ENCODE results near the gene SIN3B. TPM values are rescaled to one million over a fixed set of nuclear protein-coding genes. Genes with fewer than 3 reads are reported as not detected.
A peak's percentile ranks its signal among the peaks of the same experiment; 100 is the strongest.

Gene SIN3B
- total RNA-seq, 2 donors from 2014 or later, result 50.7 to 51.1 TPM

DNA sequence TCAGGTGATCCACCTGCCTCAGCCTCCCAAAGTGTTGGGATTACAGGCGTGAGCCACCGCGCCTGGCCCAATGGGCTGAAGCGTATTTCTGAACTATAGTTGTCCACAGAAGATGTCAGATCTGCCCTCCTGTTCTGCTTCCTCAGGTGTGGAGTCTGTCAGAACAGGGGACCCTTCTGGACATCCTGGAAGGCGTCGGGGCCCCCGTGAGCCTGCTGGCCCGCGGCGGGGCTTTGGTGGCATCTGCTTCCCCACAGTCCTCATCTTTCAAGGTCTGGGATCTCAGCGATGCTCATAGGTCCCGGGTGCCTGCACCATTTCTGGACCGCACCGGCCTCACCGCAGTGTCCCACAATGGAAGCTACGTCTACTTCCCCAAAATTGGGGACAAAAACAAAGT is 29.5 kb upstream of the SIN3B start:
- Mint-ChIP-seq H3K27ac (no peak overlapping the region), H3K4me3 (no peak overlapping the region), H3K27me3 (ENCODE audit: low read depth) (no peaks in the 10 kb centered on the region), H3K4me1 (ENCODE audit: low read depth) (no peaks in the 10 kb centered on the region), H3K36me3 (ENCODE audit: insufficient read depth in 2 of 2) (peaks cover 2% of the 10 kb centered on the region in 2 donors), H3K9me3 (peaks cover 0 to 4% of the 10 kb centered on the region in 2 donors)
- DNase-seq (no peak), ATAC-seq (replicated peaks in 1 of 2) (no peak)

DNA sequence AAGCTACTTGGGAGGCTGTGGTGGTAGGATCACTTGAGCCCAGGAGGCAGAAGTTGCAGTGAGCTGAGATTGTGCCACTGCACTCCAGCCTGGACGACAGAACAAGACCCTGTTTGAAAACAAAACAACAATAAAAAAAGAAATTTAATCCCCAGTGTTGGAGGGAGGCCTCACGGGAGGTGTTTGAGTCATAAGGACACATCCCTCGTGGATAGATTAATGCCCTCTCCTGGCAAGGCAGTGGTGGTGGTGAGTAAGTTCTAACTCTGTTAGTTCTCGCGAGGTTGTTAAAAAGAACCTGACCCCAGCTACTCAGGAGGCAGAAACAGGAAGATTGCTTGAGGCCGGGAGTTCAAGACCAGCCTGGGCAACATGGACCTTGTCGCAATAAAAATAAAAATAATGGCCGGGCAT is 27.6 kb upstream of the SIN3B start:
- Mint-ChIP-seq H3K27ac (no peak overlapping the region), H3K4me3 (no peak overlapping the region), H3K9me3 (no peaks in the 10 kb centered on the region), H3K4me1 (ENCODE audit: low read depth) (no peaks in the 10 kb centered on the region), H3K27me3 (ENCODE audit: low read depth) (no peaks in the 10 kb centered on the region), H3K36me3 (ENCODE audit: insufficient read depth in 2 of 2) (peaks cover 0 to under 1% of the 10 kb centered on the region in 2 donors)
- ATAC-seq (replicated peaks in 1 of 2), result no peak
- no peak for DNase-seq

- no peaks in the 10 kb centered on the region for H3K9me3 Mint-ChIP-seq
- no peaks in the 10 kb centered on the region for H3K4me1 Mint-ChIP-seq (ENCODE audit: low read depth)
- no peak for DNase-seq
- no peak overlapping the region for H3K4me3 Mint-ChIP-seq
- no peaks in the 10 kb centered on the region for H3K27me3 Mint-ChIP-seq (ENCODE audit: low read depth)
- H3K36me3 Mint-ChIP-seq (ENCODE audit: insufficient read depth in 2 of 2), result no peaks in the 10 kb centered on the region
- ATAC-seq (replicated peaks in 1 of 2), result no peak
- no peak overlapping the region for H3K27ac Mint-ChIP-seq
Observed at GRCh38 chr19:16804176-16804575, 25.0 kb upstream of the SIN3B start.

GRCh38 chr19:16807549-16808284 is 21.5 kb upstream of the SIN3B start:
- H3K27me3 Mint-ChIP-seq (ENCODE audit: low read depth), result no peaks in the 10 kb centered on the region
- no peaks in the 10 kb centered on the region for H3K9me3 Mint-ChIP-seq
- DNase-seq (no peak), ATAC-seq (replicated peaks in 1 of 2) (no peak)
- no peaks in the 10 kb centered on the region for H3K4me1 Mint-ChIP-seq (ENCODE audit: low read depth)
- H3K36me3 Mint-ChIP-seq (ENCODE audit: insufficient read depth in 2 of 2), result no peaks in the 10 kb centered on the region
- no peak overlapping the region for H3K27ac Mint-ChIP-seq
- no peak overlapping the region for H3K4me3 Mint-ChIP-seq

GRCh38 chr19:16814526-16815100 is 14.6 kb upstream of the SIN3B start:
- no peak overlapping the region for H3K4me3 Mint-ChIP-seq
- DNase-seq (no peak), ATAC-seq (replicated peaks in 1 of 2) (no peak)
- no peaks in the 10 kb centered on the region for H3K4me1 Mint-ChIP-seq (ENCODE audit: low read depth)
- H3K36me3 Mint-ChIP-seq (ENCODE audit: insufficient read depth in 2 of 2), result no peaks in the 10 kb centered on the region
- no peaks in the 10 kb centered on the region for H3K27me3 Mint-ChIP-seq (ENCODE audit: low read depth)
- no peak overlapping the region for H3K27ac Mint-ChIP-seq
- no peaks in the 10 kb centered on the region for H3K9me3 Mint-ChIP-seq

GRCh38 chr19:16820056-16820455 is 9.1 kb upstream of the SIN3B start:
- H3K4me1 Mint-ChIP-seq (ENCODE audit: low read depth), result peaks cover 13% of the 10 kb centered on the region
- ATAC-seq (replicated peaks in 1 of 2) (no peak), DNase-seq (no peak)
- peaks cover 6% of the 10 kb centered on the region for H3K27me3 Mint-ChIP-seq (ENCODE audit: low read depth)
- H3K27ac Mint-ChIP-seq, result no peak overlapping the region
- no peaks in the 10 kb centered on the region for H3K36me3 Mint-ChIP-seq (ENCODE audit: insufficient read depth in 2 of 2)
- no peaks in the 10 kb centered on the region for H3K9me3 Mint-ChIP-seq
- H3K4me3 Mint-ChIP-seq, result no peak overlapping the region

DNA sequence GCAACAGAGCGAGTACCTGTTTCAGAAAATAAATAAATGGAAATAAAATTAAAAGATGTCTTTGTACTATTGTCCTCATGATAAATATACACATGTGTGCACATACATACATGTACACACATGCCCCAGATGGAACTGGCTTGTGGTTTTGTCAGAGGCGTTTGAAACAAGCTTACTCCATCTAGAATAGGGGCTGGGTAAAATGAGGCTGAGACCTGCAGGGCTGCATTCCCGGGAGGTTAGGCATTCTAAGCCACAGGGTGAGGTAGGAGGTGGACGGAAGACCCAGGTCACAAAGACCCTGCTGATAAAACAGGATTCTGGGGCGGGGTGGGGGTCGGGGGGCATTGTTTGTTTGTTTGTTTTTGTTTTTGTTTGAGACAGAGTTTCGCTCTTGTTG is 8.1 kb upstream of the SIN3B start:
- Mint-ChIP-seq H3K27ac (no peak overlapping the region), H3K9me3 (no peaks in the 10 kb centered on the region), H3K36me3 (ENCODE audit: insufficient read depth in 2 of 2) (no peaks in the 10 kb centered on the region), H3K4me3 (no peak overlapping the region), H3K4me1 (ENCODE audit: low read depth) (peaks cover 23% of the 10 kb centered on the region), H3K27me3 (ENCODE audit: low read depth) (peaks cover 16% of the 10 kb centered on the region)
- ATAC-seq (replicated peaks in 1 of 2), result no peak
- DNase-seq, result no peak

DNA sequence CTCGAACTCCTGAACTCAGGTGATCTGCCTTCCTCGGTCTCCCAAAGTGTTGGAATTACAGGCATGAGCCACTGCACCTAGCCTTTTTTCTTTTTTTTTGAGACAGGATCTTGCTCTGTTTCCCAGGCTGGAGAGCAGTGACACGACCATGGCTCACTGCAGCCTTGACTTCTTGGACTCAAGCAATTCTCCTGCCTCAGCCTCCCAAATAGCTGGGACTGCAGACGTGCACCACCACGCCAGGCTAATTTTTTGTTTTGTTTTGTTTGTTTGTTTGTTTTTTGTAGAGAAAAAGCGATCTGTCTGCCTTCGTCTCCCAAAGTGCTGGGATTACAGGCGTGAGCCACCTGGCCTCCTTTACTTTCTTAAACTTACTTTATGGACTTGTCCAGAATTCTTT is 6.5 kb upstream of the SIN3B start:
- no peak overlapping the region for H3K4me3 Mint-ChIP-seq
- no peak for ATAC-seq (replicated peaks in 1 of 2)
- H3K27me3 Mint-ChIP-seq (ENCODE audit: low read depth), result peaks cover 28% of the 10 kb centered on the region
- no peaks in the 10 kb centered on the region for H3K36me3 Mint-ChIP-seq (ENCODE audit: insufficient read depth in 2 of 2)
- H3K4me1 Mint-ChIP-seq (ENCODE audit: low read depth), result peaks cover 23% of the 10 kb centered on the region
- no peak for DNase-seq
- H3K9me3 Mint-ChIP-seq, result no peaks in the 10 kb centered on the region
- H3K27ac Mint-ChIP-seq, result no peak overlapping the region

- no peak for DNase-seq
- Mint-ChIP-seq H3K36me3 (ENCODE audit: insufficient read depth in 2 of 2) (no peaks in the 10 kb centered on the region), H3K4me3 (peak overlapping the region; percentile 57 to 73), H3K27ac (no peak overlapping the region), H3K9me3 (no peaks in the 10 kb centered on the region), H3K27me3 (ENCODE audit: low read depth) (peaks cover 28% of the 10 kb centered on the region), H3K4me1 (ENCODE audit: low read depth) (peaks cover 31% of the 10 kb centered on the region)
- no peak for ATAC-seq (replicated peaks in 1 of 2)
Observed at GRCh38 chr19:16824658-16825311, 4.4 kb upstream of the SIN3B start.

DNA sequence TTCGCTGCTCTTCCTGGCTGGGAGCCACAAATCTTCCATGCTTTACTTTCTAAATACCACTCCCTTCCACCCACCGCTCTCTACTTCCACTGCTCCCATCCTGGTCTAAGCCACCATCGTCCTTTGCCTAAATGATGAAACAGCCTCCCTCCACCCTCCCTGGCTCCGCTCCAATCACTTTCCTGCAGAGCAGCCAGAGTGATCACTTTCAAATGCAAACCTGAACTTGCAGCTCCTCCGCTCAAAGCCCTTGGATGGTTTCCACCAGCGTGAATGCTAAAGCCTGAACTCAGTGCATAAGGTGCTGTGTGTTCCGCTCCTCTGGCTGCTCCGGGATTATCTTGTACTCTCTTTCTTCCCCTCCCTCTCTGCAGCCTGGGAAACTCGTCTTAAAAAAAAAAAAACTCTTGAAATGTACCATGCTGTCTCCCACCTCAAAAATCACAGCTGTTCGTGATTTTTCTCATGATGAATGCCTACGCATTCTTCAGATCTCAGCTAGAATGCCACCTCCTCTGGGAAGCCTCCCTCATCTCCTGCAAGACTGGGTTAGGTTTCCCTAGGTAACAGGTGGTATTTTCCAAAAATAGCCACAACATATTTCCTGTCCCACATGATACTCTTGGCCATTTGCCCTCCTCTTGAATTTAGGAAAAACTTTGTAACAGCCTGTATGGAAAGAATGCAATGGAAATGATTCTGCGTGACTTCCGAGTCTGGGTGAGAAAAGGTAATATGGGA is 3.7 kb upstream of the SIN3B start:
- peaks cover 28% of the 10 kb centered on the region for H3K27me3 Mint-ChIP-seq (ENCODE audit: low read depth)
- H3K4me1 Mint-ChIP-seq (ENCODE audit: low read depth), result peaks cover 38% of the 10 kb centered on the region
- H3K9me3 Mint-ChIP-seq, result no peaks in the 10 kb centered on the region
- no peaks in the 10 kb centered on the region for H3K36me3 Mint-ChIP-seq (ENCODE audit: insufficient read depth in 2 of 2)
- no peak for ATAC-seq (replicated peaks in 1 of 2)
- no peak for DNase-seq
- no peak overlapping the region for H3K27ac Mint-ChIP-seq
- peak overlapping the region; percentile 57 to 73 for H3K4me3 Mint-ChIP-seq

DNA sequence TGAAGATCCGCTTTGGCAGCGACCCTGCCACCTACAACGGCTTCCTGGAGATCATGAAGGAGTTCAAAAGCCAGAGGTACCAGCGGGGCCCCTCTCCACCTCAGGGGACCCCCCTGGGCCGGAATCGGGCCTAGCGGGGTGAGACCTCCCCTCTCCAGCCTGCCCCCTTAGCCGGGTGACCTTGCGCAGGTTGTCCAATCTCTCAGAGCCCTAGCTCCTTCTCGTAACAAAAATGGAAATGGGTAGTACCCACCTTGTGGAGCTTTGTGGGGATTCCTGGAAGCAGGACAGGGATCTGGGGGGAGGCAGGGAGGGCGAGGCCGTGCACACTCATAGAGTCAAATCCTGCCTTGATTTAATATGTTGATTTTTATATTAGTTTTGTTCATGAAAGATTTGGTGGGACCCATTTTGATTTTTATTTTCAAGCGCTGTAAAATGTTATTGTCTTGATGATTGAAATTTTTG is 658 bp downstream of the SIN3B start:
- Mint-ChIP-seq H3K4me3 (peak overlapping the region; percentile 89 to 92), H3K27ac (peak overlapping the region; percentile 70), H3K27me3 (ENCODE audit: low read depth) (peaks cover 24% of the 10 kb centered on the region), H3K4me1 (ENCODE audit: low read depth) (peaks cover 49% of the 10 kb centered on the region), H3K9me3 (no peaks in the 10 kb centered on the region), H3K36me3 (ENCODE audit: insufficient read depth in 2 of 2) (peaks cover 2 to 11% of the 10 kb centered on the region in 2 donors)
- no peak for DNase-seq
- ATAC-seq (replicated peaks in 1 of 2), result no peak

GRCh38 chr19:16830679-16831078 is 1.5 kb downstream of the SIN3B start:
- no peak for DNase-seq
- Mint-ChIP-seq H3K9me3 (no peaks in the 10 kb centered on the region), H3K27me3 (ENCODE audit: low read depth) (peaks cover 16% of the 10 kb centered on the region), H3K4me3 (peak overlapping the region; percentile 89 to 92), H3K36me3 (ENCODE audit: insufficient read depth in 2 of 2) (peaks cover 2 to 11% of the 10 kb centered on the region in 2 donors), H3K4me1 (ENCODE audit: low read depth) (peaks cover 44% of the 10 kb centered on the region), H3K27ac (peak overlapping the region; percentile 70)
- ATAC-seq (replicated peaks in 1 of 2), result no peak

GRCh38 chr19:16831531-16831930 is 2.3 kb downstream of the SIN3B start:
- Mint-ChIP-seq H3K36me3 (ENCODE audit: insufficient read depth in 2 of 2) (peaks cover 3 to 11% of the 10 kb centered on the region in 2 donors), H3K27me3 (ENCODE audit: low read depth) (peaks cover 10% of the 10 kb centered on the region), H3K4me1 (ENCODE audit: low read depth) (peaks cover 41% of the 10 kb centered on the region), H3K4me3 (peak overlapping the region in 1 of 2 donors; percentile 9), H3K27ac (no peak overlapping the region), H3K9me3 (no peaks in the 10 kb centered on the region)
- no peak for DNase-seq
- no peak for ATAC-seq (replicated peaks in 1 of 2)

Measured in activated T-cell treated with anti-CD3 and anti-CD28 coated beads, Interleukin-2, amount 50 U/mL, for 72 hours (primary cell).